ENCODE data around the gene MSANTD2.

MSANTD2 gene

DNA sequence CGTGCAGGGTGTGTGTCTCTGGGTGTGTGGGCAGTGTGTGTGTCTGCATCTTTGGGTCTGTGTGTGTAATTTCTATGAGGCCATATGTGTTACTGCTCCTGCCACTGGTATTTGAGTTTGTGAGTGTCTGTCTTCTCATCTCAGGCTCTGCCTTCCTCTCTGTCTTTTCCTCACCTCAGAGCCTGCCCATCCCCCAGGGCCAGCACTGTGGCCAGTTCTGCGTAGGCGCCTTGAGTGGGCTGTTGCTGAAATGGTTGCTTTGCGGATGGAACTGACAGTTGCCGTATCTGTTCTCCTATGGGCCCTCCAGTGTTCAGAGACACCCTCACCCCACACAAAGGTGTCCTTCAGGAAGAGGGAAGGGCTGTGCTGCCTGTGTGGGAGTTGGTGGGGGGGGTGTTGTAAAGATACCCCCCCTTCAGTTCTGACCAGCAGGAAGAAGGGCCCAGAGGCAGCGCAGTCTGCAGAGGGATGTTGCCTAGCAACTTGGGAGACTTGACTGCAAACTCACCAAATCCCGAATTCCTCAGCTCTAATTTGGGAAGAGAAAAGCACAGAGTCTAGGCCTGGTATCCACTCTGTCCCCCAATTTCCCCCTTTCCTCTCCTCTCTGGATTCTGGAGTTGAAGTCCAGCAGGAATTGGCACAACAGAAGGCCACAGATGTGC, 62.4 kb downstream of the MSANTD2 start:
- no peak for DNase-seq (ENCODE audit: low read depth, low spot score)

DNA sequence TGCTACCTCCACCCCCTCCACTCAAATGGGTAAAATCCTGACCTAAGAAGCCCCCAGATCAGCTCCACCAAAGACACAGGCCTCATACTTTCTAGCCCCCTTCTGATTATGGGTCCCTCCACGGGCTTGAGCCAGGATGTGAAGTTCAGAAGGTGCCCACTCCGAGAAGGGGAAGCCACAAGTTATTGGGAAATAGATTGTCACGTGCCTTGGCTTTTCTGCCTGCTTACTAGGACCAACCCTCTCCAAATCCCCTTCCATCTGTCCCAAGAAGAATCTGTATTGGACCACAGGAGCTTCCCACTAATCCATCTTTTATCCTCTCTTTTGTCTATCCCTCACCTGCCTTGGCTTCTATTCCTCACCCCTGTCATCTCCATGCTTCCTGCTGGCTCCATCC, 63.5 kb downstream of the MSANTD2 start:
- no peak for DNase-seq (ENCODE audit: low read depth, low spot score)

DNA sequence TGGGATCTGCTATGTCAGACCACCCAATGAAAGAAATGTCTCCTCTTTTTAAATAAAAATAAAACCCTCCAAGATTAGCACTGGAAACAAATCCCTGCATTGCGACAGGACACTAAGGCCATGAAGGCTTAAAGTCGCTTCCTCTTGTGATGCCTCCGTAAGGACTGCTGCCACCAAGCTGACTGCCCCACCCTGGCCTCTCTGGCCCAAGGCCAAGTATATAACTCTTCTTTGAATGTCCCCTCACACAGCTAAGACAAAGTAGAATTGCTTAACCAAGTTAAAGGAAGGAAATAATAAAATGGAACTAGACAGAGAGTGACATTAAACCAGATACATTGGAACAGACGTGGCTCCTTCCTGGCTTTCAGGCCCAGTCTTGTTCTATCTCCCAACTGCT, 68.0 kb downstream of the MSANTD2 start:
- no peak for DNase-seq (ENCODE audit: low read depth, low spot score)

DNA sequence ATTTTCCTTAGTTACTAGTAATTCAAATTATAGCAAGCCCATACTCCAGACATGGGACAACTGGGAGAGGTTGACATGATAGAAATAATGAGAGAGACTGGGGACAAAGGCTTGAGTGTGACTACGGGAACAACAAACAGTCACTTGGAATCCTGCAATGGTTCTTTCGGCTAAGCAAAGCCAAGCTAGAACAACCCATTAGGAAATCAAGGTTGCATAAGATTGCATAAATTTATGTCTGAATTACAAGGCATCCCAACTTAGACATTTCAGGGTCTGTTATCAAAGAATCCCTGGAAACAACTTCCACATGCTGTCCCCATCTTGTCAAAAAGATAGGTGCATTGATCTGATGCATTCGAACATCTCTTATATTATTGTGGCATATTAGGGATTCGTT, 70.6 kb downstream of the MSANTD2 start:
- no peak for DNase-seq (ENCODE audit: low read depth, low spot score)

DNA sequence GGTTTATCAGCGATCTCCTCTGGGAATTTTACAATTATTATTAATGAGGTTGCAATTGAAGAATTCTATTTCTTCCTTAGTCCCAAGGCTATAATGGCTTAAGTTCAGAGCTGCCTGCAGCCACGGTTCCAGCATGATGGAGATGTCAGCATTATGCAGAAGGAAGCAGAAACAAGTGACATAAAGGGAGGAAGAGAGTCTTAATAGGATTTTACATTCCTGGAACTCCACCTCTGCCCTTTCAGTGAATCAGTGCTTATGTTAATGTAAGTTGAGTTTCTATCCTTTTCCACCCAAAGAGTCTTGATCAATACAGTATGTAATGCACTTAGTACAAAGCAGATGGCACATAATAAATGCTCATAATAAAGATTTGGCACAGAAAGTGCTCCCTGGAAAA, 72.1 kb downstream of the MSANTD2 start:
- DNase-seq (ENCODE audit: low read depth, low spot score), result no peak

DNA sequence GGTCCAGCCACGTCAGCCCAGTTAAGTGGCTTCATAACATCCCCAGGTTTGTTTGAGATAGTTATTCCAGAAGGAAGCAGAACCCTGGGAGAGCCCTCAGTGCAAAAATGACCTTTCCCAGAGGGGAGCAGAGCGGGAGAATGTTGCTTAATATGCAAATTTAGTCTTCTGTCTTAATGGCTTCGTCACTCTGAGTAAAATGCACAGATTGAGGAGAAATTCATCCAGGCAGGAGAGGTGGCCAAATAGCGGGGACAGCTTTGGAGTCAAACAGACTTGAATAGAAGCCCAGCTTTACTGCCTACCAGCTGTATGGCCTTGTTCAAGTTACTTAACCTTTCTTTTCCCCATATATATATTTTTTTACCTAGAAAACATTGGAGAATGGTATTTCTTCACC, 72.7 kb downstream of the MSANTD2 start:
- no peak for DNase-seq (ENCODE audit: low read depth, low spot score)

DNA sequence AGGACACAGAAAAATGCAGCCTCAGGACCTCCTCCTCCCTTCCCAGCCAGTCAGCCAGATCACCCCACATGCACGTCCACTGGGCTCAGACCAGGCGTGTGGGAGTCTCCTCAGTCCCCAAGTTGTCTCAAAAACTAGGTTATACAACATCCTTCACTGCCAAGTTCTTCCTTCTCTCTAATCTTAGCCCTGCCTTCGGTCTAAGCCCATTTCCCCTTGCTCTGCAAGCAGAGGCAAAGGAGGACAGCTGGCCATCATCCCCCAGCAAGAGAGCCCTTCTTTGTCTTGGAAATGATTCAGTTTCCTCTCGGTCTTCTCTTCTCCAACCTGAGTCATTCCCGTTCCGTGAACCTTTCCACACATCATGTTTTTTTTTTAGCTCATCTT, 74.5 kb downstream of the MSANTD2 start:
- DNase-seq (ENCODE audit: low read depth, low spot score), result no peak

DNA sequence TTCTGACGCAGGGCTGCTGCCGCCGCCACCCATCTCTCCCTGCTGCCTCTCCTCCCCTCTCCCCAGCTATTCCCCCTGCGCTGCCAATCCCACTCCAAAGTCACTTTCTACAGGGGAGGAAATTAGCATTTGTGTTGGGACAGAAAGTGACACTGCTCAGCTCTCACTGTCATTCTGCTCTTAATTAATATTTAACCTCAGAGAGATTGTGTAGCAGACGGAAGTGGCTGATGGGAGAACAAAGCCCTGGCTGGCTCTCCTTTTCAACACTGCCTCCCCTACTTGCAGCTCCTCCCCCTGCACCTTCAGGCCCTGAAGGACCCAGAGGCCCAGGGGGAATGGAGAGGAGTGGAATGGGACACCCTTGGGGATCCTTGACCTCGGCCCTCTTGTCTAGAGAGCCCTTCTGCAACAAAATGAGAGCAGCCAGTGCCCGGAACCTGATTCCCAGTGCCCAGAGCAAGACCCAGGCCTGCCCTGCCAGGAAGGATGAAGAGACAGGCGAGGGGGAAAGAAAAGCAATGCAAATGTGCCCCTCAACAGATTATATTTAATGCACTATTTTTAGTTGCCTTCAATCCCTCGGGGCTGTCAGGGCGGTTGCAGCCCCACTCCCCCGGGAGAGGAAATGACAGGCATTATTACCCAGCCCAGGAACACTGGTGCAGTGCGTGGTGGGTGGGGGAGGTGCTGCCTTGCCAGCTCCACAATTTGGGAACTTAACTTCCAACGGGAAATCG, 75.1 kb downstream of the MSANTD2 start:
- no peak for DNase-seq (ENCODE audit: low read depth, low spot score)

DNA sequence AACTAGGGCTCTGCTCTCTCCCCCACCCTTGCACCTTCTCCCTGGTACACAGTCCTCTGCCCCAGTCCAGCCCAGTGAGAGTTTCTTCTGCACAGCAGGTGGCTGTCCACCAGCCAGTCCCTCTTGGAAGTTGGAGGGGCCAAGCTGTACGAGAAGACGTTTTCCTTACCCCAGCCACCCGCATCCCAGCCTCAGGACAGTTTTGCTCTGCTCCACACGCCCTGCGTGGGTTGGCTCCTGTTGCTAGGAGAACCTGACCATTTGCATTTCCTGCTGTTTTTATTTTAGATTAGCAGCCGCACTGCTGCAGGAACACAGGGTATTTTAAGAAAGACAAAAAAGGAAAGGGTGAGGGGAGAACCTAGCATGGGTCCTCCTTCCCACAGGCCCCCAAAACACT, 78.0 kb downstream of the MSANTD2 start:
- DNase-seq (ENCODE audit: low read depth, low spot score), result no peak

DNA sequence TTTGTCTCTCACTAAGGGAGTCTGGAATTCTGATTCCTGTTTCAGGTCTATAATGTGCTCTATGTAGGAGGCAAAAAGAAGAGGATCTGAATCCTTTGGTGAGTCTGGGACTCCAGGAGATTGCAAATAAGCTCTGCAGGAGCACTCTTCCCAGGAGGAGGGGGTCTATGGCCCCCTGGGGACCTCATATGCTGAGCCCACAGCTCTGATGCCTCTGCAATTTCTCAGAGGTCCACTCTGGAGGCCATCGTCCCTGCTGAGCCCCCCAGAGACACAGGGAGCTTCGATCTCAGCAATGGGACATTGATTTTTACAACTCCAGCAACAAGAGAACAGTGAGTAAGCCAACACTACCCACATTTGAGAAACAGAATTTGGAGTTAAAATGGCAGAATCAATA, 80.7 kb downstream of the MSANTD2 start:
- DNase-seq (ENCODE audit: low read depth, low spot score), result no peak

DNA sequence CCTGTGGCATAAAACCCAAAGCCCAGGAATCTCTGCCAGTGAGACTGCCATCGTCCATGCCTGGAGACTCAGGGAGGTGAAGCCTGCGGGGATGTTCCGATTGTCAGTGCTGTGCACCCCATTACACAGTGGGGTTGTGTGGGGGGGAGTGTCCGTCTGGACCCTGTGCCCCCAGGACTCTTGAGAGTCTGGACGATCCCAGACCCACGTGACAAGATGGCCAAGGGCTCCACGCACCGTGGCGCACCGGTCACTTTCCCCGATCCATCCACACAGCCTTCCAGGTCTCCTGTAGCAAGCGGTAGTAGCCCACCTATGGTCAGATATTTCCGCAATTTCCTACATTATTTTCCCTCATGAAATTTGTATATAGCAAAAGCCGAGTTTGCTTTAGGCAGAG, 81.4 kb downstream of the MSANTD2 start:
- no peak for DNase-seq (ENCODE audit: low read depth, low spot score)

DNA sequence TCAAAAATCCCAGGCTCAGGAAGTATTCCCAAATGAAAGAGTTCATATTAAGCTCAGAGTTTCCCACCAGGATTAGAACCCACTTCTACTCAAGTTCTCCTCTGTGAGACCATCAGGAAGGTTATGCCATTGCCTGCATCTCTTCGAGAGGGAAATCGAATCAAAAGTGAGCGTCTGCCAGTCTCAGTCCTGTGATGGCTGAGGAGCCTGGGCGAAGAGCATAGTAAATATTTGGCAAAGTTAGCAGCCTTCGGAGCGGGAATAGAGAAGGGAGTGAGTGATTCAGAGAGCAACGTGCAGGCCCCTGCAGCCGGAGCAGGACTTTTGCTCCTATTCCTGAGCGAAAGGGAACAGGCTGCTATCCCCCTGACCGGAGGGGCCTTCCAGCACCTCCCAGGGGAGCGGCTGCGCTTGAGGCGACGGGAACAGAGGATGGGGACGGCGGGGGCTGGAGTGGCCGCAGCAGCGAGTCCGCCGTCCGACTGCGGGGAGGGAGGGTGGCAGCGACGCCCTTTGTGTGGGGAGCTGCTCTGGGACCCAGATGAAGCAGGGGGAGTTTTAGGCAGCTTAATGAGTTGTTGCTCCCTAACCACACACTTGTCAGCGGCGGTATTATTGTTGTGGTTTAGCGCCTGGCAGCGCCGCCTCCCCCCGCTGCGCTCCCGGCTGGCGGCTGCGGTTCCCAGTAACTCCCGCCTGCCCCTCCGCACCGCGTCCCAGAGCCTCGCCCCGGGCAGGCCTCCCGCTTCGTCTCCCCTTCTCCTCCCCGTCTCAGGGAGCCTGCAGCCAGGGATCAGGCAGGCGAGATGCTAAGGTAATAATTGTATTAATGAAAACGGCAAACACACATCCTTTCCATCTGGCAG, 82.2 kb downstream of the MSANTD2 start:
- DNase-seq (ENCODE audit: low read depth, low spot score), result no peak

DNA sequence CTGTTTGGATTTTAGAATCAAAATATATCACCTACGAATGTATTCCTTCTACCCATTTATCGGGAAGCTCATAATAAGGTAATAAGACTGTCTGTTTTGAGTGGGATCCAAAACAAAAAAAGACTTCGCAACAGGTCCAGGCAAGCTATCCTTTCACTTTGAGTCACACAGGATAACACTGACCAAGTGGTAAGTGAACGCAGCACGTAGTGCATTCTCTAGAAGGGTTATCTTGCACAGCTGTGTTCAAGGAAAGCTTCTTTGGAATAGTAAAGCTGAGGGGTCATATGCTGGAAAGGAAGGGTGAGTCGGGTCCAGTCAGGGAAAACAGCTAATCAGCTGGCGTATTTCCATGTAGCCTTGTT, 82.8 kb downstream of the MSANTD2 start:
- no peak for DNase-seq (ENCODE audit: low read depth, low spot score)

DNA sequence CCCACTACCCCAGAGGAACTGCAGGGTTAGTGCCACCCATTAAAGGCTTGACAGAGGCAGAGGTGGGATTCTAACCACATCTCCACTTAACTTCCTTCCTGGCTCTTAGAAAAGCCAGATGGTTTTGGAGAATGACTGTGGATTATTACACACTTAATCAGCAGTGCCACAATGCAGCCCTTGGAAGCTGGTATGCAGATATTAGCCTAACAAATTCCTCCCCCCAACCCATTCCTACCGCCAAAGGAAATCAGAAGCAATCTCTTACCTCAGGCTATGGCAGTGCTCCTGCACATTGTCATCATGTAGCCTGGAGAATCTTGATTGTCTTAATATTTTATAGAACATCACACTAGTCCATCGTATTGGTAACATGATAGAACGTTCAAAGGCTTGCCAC, 83.6 kb downstream of the MSANTD2 start:
- no peak for DNase-seq (ENCODE audit: low read depth, low spot score)

All from smooth muscle cell of the brain vasculature (primary cell).